Activated CD8-positive, alpha-beta memory T cell treated with anti-CD3 and anti-CD28 coated beads, Interleukin-2, amount 10 ng/mL, durations not matched to agents 7 days and 5 days (primary cell): ENCODE measurements around the gene XYLT2. TPM values are rescaled to one million over a fixed set of nuclear protein-coding genes. Genes with fewer than 3 reads are reported as not detected.
A peak's percentile ranks its signal among the peaks of the same experiment; 100 is the strongest.

Experiments used
- ATAC-seq: fragments of 150-1000 bp; cut with Tn5 transposase; one replicate; pipeline ENCODE4 v1.10.0; 2021; ENCODE audit warnings: moderate library complexity
- CTCF ChIA-PET: fragments of 350-600 bp; sonication (Branson Sonifier 250); formaldehyde crosslinking; loops from one replicate; lab custom pipeline; 2021; ENCODE audit warnings: antibody characterized with exemption; lab: Charles Lee
- DNase-seq: peaks from one replicate; pipeline ENCODE4 v3.0.0-alpha.2; 2020
- H3K27ac Mint-ChIP-seq: one replicate; pipeline ENCODE4 v1.8.0; 2021; ENCODE audit warnings: mild to moderate bottlenecking, mixed read lengths
- H3K27me3 Mint-ChIP-seq: one replicate; pipeline ENCODE4 v1.8.0; 2021; ENCODE audit warnings: mixed read lengths
- H3K36me3 Mint-ChIP-seq: one replicate; pipeline ENCODE4 v1.8.0; 2021; ENCODE audit warnings: mild to moderate bottlenecking, mixed read lengths
- H3K4me1 Mint-ChIP-seq: one replicate; pipeline ENCODE4 v1.8.0; 2021; ENCODE audit warnings: mixed read lengths
- H3K4me3 Mint-ChIP-seq: one replicate; pipeline ENCODE4 v1.8.0; 2021; ENCODE audit warnings: mild to moderate bottlenecking, moderate library complexity, mixed read lengths
- H3K9me3 Mint-ChIP-seq: one replicate; pipeline ENCODE4 v1.8.0; 2022; ENCODE audit warnings: low read depth, mixed read lengths
- total RNA-seq, 2 experiments: library from RNA; stranded (reverse); gene quantifications; one replicate each; pipeline ENCODE4 v1.2.3, GENCODE V29; 2021

The XYLT2 gene
- total RNA-seq, 2 experiments from 2014 or later: 33.1 to 38.2 TPM

DNA sequence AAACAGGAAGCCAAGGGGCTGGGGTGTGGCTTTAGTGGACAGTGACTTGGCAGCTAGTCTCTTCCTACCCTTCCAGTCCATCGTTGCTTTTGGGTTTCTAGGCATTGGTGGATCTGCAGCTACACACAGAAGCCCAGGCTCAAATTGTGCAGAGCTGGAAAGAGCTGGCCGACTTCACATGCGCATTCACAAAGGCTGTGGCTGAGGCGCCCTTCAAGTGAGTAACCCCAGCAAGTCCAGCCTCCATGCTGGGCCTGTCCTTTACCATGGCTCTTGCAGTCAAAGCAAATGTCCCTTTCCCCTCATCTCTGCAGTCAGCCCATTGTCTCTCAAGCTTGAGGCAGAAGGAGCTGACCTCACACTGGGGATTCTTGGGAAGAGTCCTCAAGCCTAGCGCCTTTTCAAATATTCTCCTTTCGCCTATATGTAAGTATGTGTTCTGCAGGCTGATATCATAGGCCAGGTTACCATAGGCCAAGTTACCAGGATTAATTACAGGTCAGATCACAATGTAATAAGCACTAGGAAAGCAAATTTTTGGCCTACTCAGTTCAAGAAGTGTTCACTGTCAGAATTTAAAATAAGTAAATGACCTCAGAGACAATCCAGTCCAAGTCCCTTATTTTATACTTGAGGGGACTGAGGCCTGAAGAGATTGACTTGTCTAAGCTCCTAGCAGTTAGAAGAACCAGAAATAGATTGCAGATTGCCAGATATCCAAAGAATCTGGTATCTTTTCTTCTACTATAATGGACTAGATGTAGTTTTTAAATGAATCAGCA, 33.6 kb downstream of the XYLT2 start:
- ATAC-seq (no peak), DNase-seq (no peak)
- Mint-ChIP-seq H3K27ac (no peak overlapping the region), H3K4me1 (peaks cover 9% of the 10 kb centered on the region), H3K36me3 (peaks cover 48% of the 10 kb centered on the region), H3K27me3 (no peaks in the 10 kb centered on the region), H3K4me3 (no peak overlapping the region), H3K9me3 (no peaks in the 10 kb centered on the region)
- CTCF ChIA-PET: interaction anchor here (1.3 to 2.8 kb wide), 3 partner anchors 16 to 18 kb away, joined by 3 to 11 read pairs (median 7); partner anchors contain the start of gene LRRC59

DNA sequence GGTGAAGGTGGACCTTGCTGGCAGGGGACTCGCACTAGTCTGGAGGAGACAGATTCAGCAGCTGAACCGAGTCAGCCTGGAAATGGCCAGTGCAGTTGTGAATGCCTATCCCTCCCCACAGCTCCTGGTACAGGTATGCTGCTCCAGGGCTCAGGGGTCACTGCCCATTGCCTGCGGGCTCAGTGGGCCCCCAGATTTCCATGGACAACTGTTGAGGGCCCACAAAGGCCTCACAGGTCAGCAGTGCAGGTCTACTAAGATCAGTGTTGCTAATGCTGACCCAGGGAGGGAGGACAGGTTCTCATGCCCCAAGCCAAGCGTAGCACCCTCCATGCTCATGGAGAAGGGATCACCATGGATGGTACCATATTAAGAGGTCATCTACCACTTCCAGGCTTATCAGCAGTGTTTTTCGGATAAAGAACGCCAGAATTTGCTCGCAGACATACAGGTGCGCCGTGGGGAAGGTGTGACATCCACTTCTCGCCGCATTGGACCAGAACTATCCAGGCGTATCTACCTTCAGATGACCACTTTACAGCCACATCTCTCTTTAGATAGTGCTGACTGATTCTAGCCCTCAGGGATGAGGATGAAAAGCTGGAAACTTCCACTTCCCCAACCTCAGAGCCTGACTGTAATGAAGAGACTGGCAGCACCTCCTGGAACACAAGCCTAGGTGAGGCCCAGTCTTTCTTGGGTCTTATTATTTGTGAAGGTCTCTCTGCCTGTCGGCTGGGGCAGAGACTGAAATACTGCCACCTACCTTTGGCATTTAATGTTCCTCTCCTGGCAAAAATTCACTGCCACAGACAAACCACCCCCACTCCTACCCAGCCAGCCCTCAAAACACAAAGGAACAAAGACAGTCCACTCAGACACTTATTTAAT, 34.7 kb downstream of the XYLT2 start:
- no peaks in the 10 kb centered on the region for H3K27me3 Mint-ChIP-seq
- no peaks in the 10 kb centered on the region for H3K9me3 Mint-ChIP-seq
- H3K27ac Mint-ChIP-seq: no peak overlapping the region
- ATAC-seq: no peak
- no peak overlapping the region for H3K4me3 Mint-ChIP-seq
- peaks cover 58% of the 10 kb centered on the region for H3K36me3 Mint-ChIP-seq
- CTCF ChIA-PET: interaction anchor here (0.9 to 2.8 kb wide), 6 partner anchors 9 to 19 kb away, joined by 3 to 11 read pairs (median 4); partner anchors contain the start of gene LRRC59
- no peak for DNase-seq
- peaks cover 9% of the 10 kb centered on the region for H3K4me1 Mint-ChIP-seq

DNA sequence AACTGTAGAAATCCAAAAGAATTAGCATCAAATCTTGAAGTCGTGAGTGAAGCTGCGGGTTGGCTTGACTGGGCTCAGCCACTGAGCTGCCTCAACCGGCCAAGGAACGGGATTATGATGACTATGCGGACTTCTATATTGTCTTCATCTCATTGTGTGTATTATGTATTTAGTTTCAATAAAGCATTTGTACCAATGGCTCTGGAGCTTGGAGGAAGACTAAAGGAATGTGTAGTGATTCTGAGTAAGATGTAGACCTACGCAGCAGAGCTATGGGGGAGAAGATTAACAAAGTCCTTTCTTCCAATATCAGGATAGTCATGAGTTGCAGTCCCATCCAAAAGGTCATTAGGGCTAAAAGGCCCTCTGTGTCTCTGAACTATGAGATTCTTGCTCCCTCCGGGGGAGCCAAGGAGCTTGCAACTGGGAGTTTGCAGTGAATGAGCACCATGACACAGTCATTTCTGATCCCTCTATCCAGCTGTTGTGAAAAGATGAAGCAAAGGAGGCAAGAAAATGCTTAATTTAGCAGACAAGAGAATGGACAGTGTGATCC, 35.4 kb downstream of the XYLT2 start:
- no peak overlapping the region for H3K4me3 Mint-ChIP-seq
- CTCF ChIA-PET: interaction anchor here (0.9 to 1.3 kb wide), 5 partner anchors 8 to 20 kb away, joined by 3 to 6 read pairs (median 4); partner anchors contain the start of genes EME1, LRRC59 and MRPL27
- H3K36me3 Mint-ChIP-seq: peaks cover 55% of the 10 kb centered on the region
- DNase-seq: no peak
- ATAC-seq: no peak
- H3K4me1 Mint-ChIP-seq: peaks cover 8% of the 10 kb centered on the region
- no peaks in the 10 kb centered on the region for H3K27me3 Mint-ChIP-seq
- H3K9me3 Mint-ChIP-seq: no peaks in the 10 kb centered on the region
- no peak overlapping the region for H3K27ac Mint-ChIP-seq

DNA sequence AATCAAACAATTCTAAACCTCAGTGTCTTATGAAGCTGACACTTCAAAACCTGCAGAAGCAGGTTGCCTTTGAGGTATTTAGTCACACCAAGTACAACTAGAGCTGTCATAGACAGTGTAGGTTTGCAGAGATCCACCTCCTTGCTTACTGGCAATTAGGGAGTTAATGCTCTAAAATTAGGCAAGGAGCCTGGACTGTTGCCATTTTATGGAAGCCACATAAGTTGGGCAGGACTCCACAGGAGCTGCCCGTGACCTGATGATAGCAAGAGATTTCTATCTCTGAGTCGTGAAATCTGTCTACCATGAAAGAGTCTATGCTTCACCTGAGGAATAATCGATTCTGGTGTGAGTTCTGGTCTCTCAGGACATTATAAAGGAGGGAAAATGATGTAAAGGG, 36.0 kb downstream of the XYLT2 start:
- no peak for DNase-seq
- ATAC-seq: no peak
- H3K4me3 Mint-ChIP-seq: no peak overlapping the region
- H3K4me1 Mint-ChIP-seq: peaks cover 7% of the 10 kb centered on the region
- peaks cover 56% of the 10 kb centered on the region for H3K36me3 Mint-ChIP-seq
- no peaks in the 10 kb centered on the region for H3K27me3 Mint-ChIP-seq
- no peaks in the 10 kb centered on the region for H3K9me3 Mint-ChIP-seq
- CTCF ChIA-PET: interaction anchor here (1.1 to 1.3 kb wide), 4 partner anchors 8 to 21 kb away, joined by 3 to 6 read pairs (median 4); partner anchors contain the start of genes EME1, LRRC59 and MRPL27
- no peak overlapping the region for H3K27ac Mint-ChIP-seq

DNA sequence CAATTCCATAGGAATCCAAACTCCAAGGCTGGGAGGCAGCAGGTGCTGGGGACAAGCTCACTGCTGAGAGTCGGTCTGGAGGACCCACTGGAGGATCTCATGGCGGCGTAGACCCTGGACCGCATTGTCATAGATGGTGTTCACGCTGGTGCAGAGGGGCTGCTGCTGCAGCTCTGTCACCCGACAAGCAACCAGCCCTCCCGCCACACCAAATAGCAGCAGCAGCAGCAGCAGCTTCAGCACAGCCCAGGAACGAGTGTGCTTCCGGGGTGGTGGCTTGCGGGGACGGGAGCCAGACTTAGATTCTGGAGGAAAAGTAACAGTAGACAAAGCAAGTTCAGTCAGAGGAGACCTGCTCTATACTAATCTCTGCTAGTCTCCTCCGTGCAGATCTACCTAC, 37.0 kb downstream of the XYLT2 start:
- CTCF ChIA-PET: no interaction called here
- no peaks in the 10 kb centered on the region for H3K9me3 Mint-ChIP-seq
- H3K36me3 Mint-ChIP-seq: peaks cover 66% of the 10 kb centered on the region
- H3K4me1 Mint-ChIP-seq: peaks cover 5% of the 10 kb centered on the region
- peak overlapping the region; percentile 25 for H3K27ac Mint-ChIP-seq
- ATAC-seq (no peak), DNase-seq (no peak)
- no peak overlapping the region for H3K4me3 Mint-ChIP-seq
- H3K27me3 Mint-ChIP-seq: no peaks in the 10 kb centered on the region

DNA sequence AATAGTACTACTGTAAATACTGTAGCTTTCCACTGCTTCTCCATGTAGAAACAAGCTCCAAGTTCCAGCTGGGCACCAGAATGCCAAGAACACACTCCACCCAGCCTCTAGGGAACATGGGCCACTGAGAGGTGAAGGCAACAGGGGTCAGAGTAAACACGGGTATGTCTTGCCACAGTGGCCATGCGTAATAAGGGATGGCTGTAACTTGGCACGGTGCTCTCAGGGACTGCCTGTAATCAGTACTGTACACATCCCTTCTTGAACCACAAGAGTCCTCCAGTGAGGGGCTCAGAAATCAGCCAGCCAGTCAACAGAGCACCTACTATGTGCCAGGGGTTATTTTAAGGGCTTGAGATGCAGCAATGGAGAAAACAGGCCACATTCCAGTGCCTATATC, 40.6 kb downstream of the XYLT2 start:
- Mint-ChIP-seq H3K27me3 (no peaks in the 10 kb centered on the region), H3K4me3 (no peak overlapping the region), H3K4me1 (no peaks in the 10 kb centered on the region), H3K36me3 (peaks cover 62% of the 10 kb centered on the region), H3K27ac (no peak overlapping the region), H3K9me3 (no peaks in the 10 kb centered on the region)
- DNase-seq (no peak), ATAC-seq (no peak)
- CTCF ChIA-PET: interaction anchor here (0.6 to 3.6 kb wide), 2 partner anchors 11 to 258 kb away, joined by 4 to 20 read pairs; partner anchors contain the start of gene LRRC59

DNA sequence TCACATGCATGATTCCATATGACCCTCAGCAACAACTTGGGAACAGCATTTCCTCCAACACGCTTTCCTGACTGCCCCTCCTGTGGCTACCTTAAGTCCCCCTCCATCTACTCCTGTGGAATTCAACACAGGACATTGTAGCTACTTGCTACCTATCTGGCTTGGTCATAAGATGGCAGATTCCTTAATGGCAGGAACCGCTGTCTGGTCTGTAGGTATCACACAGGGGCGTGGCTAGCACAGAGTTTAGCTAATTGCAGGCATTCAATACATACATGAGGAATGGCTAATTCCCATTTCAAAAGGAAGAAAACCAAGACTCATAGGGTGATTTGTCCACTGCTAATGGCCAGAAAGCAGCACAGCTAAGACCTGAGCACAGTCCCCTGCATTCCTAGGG, 42.8 kb downstream of the XYLT2 start:
- Mint-ChIP-seq H3K4me3 (no peak overlapping the region), H3K36me3 (peaks cover 66% of the 10 kb centered on the region), H3K9me3 (no peaks in the 10 kb centered on the region), H3K4me1 (peaks cover 5% of the 10 kb centered on the region), H3K27me3 (no peaks in the 10 kb centered on the region), H3K27ac (no peak overlapping the region)
- CTCF ChIA-PET: interaction anchor here (0.9 to 2.0 kb wide), 3 partner anchors 8 to 113 kb away, joined by 3 to 13 read pairs (median 4); partner anchors contain the start of genes LRRC59 and RSAD1
- ATAC-seq (no peak), DNase-seq (no peak)

DNA sequence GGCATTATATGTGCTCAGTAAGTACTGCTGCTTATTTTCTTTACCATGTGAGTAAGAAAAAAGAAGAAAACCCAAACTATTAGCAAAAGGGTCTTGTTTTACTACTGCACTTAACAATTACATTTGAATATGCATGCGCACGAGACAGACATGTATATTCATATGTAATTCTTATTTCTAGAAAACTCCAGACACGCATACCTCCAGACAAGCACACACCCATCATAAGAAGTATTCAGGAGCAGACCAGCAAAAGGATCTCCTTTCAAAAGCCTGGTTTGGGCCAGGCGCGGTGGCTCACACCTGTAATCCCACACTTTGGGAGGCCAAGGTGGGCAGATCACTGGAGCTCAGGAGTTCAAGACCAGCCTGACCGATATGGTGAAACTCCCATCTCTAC, 43.6 kb downstream of the XYLT2 start:
- no peak overlapping the region for H3K27ac Mint-ChIP-seq
- peaks cover 10% of the 10 kb centered on the region for H3K4me1 Mint-ChIP-seq
- DNase-seq (no peak), ATAC-seq (no peak)
- CTCF ChIA-PET: interaction anchor here (0.6 to 2.0 kb wide), 6 partner anchors 8 to 280 kb away, joined by 3 to 13 read pairs (median 3); partner anchors contain the start of gene LRRC59
- peaks cover 66% of the 10 kb centered on the region for H3K36me3 Mint-ChIP-seq
- no peaks in the 10 kb centered on the region for H3K9me3 Mint-ChIP-seq
- H3K4me3 Mint-ChIP-seq: no peak overlapping the region
- no peaks in the 10 kb centered on the region for H3K27me3 Mint-ChIP-seq

DNA sequence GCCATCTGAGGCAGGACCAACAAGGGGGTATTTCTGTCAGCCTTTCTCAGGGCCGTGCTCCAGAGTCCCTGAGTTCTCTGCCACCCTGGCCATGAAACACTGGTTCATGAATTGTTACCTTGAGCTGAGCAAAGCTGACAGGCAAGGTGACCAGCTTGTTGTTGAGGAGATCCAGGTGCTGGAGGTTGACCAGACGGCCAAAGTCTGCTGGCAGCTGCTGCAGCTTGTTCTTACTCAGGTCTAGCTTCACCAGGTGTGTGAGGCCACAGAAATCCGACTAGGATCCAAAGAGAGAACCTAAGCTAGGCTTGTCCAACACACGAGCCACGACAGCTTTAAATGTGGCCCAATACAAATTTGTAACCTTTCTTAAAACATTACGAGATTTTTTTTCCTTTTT, 46.7 kb downstream of the XYLT2 start:
- peaks cover 55% of the 10 kb centered on the region for H3K36me3 Mint-ChIP-seq
- peaks cover 29% of the 10 kb centered on the region for H3K4me1 Mint-ChIP-seq
- no peak for DNase-seq
- H3K27me3 Mint-ChIP-seq: no peaks in the 10 kb centered on the region
- ATAC-seq: no peak
- CTCF ChIA-PET: no interaction called here
- no peaks in the 10 kb centered on the region for H3K9me3 Mint-ChIP-seq
- no peak overlapping the region for H3K27ac Mint-ChIP-seq
- H3K4me3 Mint-ChIP-seq: no peak overlapping the region

DNA sequence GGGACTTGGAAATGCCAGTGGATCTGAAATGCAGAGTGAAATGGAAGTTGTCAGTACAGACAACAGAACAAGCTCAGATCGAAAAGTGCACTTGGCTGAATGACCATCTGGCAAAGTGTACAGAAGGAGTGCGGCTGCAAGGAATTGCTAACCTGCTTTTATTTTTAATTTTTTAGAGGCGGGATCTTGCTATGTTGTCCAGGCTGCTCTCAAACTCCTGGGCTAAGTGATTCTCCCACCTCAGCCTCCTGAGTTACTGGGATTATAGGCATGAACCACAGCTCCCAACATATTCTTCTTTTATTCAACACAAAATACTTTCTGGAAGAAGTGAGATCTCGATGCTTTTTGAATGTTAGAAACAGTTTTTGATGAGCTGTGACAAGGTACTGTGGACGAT, 47.8 kb downstream of the XYLT2 start:
- Mint-ChIP-seq H3K27me3 (no peaks in the 10 kb centered on the region), H3K9me3 (no peaks in the 10 kb centered on the region), H3K4me1 (peaks cover 33% of the 10 kb centered on the region), H3K27ac (no peak overlapping the region), H3K4me3 (no peak overlapping the region), H3K36me3 (peaks cover 48% of the 10 kb centered on the region)
- no peak for DNase-seq
- no peak for ATAC-seq
- CTCF ChIA-PET: no interaction called here

DNA sequence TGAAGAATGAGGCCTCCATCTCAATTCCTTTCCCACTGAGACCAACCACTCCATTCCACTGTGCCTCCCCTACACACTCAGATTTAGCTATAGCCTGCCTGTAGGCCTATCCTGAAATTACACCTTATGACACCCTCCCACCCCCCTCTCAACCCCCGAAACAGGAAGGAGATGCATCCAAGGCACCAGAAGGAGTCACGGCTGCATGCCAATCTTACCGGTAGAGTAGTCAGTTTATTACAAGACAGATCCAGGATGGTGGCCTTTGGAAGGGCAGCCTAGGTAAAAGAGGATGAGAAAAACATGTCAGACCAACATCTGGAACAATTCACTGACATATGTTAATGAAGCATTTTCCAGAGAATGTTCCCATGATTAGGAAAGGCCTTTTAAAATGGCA, 48.8 kb downstream of the XYLT2 start:
- H3K27me3 Mint-ChIP-seq: no peaks in the 10 kb centered on the region
- peak overlapping the region; percentile 39 for H3K4me3 Mint-ChIP-seq
- no peak for DNase-seq
- H3K36me3 Mint-ChIP-seq: peaks cover 44% of the 10 kb centered on the region
- peaks cover 33% of the 10 kb centered on the region for H3K4me1 Mint-ChIP-seq
- CTCF ChIA-PET: interaction anchor here (1.2 to 4.9 kb wide), 2 partner anchors 10 to 32 kb away, joined by 3 to 46 read pairs; no protein-coding TSS in a partner anchor
- ATAC-seq: no peak
- H3K27ac Mint-ChIP-seq: peak overlapping the region; percentile 9
- H3K9me3 Mint-ChIP-seq: no peaks in the 10 kb centered on the region

DNA sequence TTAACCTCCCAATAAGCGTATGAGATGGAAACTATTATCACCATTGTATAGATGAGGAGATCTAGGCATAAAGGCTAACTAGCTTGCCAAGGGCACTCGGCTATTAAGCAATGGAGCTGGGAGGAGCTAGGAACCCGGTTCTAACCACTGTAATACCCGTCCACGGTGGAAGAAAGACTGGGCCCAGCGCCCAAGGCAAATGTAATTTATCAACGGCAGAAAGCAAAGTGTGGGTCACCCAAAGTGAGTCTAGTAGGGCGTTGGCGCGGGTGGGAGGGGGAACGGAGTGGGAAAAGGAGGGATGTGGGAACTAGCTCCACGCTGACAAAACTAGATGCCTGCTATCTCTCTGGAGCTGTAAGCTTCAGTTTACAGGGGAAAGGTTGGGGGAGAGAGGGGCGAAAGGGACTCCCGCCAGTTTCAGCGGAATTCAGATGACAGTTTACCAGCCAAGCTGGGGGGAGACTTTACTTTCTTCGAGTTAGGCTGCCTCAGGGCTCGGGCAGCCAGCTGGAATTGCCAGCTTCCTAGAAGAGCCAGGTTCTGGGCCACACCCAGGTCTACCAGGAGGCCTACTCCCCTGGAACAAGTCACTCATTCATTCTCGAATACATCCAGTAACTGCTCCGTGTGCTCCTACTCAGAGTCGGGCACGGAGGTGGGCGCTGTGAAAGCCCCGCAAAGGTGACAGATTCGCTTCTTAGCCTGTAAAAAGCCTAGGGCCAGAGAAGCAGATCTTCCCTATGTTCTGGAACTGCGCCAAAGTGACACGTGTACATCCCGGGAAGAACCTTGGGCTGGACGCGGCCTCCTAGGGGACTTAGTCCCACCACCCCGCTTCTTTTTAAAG, 50.6 kb downstream of the XYLT2 start:
- Mint-ChIP-seq H3K9me3 (no peaks in the 10 kb centered on the region), H3K27me3 (no peaks in the 10 kb centered on the region), H3K4me3 (peak overlapping the region; percentile 90), H3K27ac (peak overlapping the region; percentile 89), H3K4me1 (peaks cover 33% of the 10 kb centered on the region), H3K36me3 (peaks cover 32% of the 10 kb centered on the region)
- DNase-seq (peak; percentile 44), ATAC-seq (peak; percentile 13)
- CTCF ChIA-PET: interaction anchor here (0.6 to 4.9 kb wide), 46 partner anchors 8 to 323 kb away, joined by 3 to 55 read pairs (median 4); partner anchors contain the start of genes ACSF2, CACNA1G, COL1A1 and EME1
